ENCODE measurements around the gene CTBP2. TPM values are rescaled to one million over a fixed set of nuclear protein-coding genes. Genes with fewer than 3 reads are reported as not detected.

The CTBP2 gene
- total and polyA plus RNA-seq, 2 donors from 2014 or later: 33.1 to 111 TPM

DNA sequence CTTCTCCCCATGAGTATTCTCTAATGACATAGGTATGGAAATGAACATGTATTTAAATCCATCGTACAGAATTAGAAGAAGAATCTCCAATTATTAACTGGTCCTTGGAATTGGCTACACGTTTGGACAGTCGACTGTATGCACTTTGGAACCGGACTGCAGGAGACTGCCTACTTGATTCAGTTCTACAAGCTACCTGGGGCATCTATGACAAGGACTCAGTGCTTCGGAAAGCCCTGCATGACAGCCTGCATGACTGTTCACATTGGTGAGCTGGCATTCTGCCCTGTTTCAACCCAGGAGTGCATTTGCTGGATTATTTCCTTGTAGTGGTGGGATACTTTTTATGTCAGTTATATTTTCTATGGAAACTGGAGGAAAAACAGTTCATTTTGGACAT lies 186.2 kb downstream of the CTBP2 start:
- FAIRE-seq (no peak), DNase-seq (no peak)
- TF ChIP-seq CTCF (IDR thresholded peaks at IDR 0.05; ENCODE audit: borderline replicate concordance, extremely low read depth, insufficient read depth): no peak
- peaks cover 0 to 4% (median 2%) of the 10 kb centered on the region in 3 donors for H3K4me1 ChIP-seq (ENCODE audit: control insufficient read depth in 2 of 3, insufficient read depth in 2 of 3, low read depth in 1 of 3, low read length in 3 of 3)
- H3K27ac ChIP-seq (ENCODE audit: low read depth in 2 of 2, low read length in 2 of 2): no peak overlapping the region
- H3K27me3 ChIP-seq (ENCODE audit: control insufficient read depth, insufficient read depth, low read length): no peaks in the 10 kb centered on the region
- intact Hi-C loops (cut with DNase I): no loop called here
- no peaks in the 10 kb centered on the region for H3K9me3 ChIP-seq (ENCODE audit: control insufficient read depth in 2 of 3, insufficient read depth in 1 of 3, low read length in 3 of 3)
- no peak overlapping the region for H3K9ac ChIP-seq (ENCODE audit: low read length in 3 of 3)
- peaks cover 2 to 11% (median 3%) of the 10 kb centered on the region in 3 donors for H3K36me3 ChIP-seq (ENCODE audit: control insufficient read depth in 2 of 3, insufficient read depth in 3 of 3, low read length in 3 of 3)
- no peak overlapping the region for H3K4me3 ChIP-seq (ENCODE audit: low read length in 3 of 3)

- Histone ChIP-seq H3K27ac (ENCODE audit: low read depth in 2 of 2, low read length in 2 of 2) (no peak overlapping the region), H3K4me3 (ENCODE audit: low read length in 3 of 3) (no peak overlapping the region), H3K36me3 (ENCODE audit: control insufficient read depth in 2 of 3, insufficient read depth in 3 of 3, low read length in 3 of 3) (peaks cover 2 to 15% (median 3%) of the 10 kb centered on the region in 3 donors), H3K27me3 (ENCODE audit: control insufficient read depth, insufficient read depth, low read length) (no peaks in the 10 kb centered on the region), H3K4me1 (ENCODE audit: control insufficient read depth in 2 of 3, insufficient read depth in 2 of 3, low read depth in 1 of 3, low read length in 3 of 3) (peaks cover 0 to 4% (median 0%) of the 10 kb centered on the region in 3 donors), H3K9ac (ENCODE audit: low read length in 3 of 3) (no peak overlapping the region), H3K9me3 (ENCODE audit: control insufficient read depth in 2 of 3, insufficient read depth in 1 of 3, low read length in 3 of 3) (no peaks in the 10 kb centered on the region)
- FAIRE-seq (no peak), DNase-seq (no peak)
- intact Hi-C loops (cut with DNase I): no loop called here
- TF ChIP-seq CTCF (IDR thresholded peaks at IDR 0.05; ENCODE audit: borderline replicate concordance, extremely low read depth, insufficient read depth): no peak
Measured at GRCh38 chr10:124972637-124973036, 187.7 kb downstream of the CTBP2 start.

GRCh38 chr10:124971276-124971675 lies 189.1 kb downstream of the CTBP2 start:
- no peak for TF ChIP-seq CTCF (IDR thresholded peaks at IDR 0.05; ENCODE audit: borderline replicate concordance, extremely low read depth, insufficient read depth)
- H3K9ac ChIP-seq (ENCODE audit: low read length in 3 of 3): no peak overlapping the region
- H3K27ac ChIP-seq (ENCODE audit: low read depth in 2 of 2, low read length in 2 of 2): no peak overlapping the region
- DNase-seq (no peak), FAIRE-seq (no peak)
- no peak overlapping the region for H3K4me3 ChIP-seq (ENCODE audit: low read length in 3 of 3)
- H3K27me3 ChIP-seq (ENCODE audit: control insufficient read depth, insufficient read depth, low read length): no peaks in the 10 kb centered on the region
- intact Hi-C loops (cut with DNase I): no loop called here
- H3K9me3 ChIP-seq (ENCODE audit: control insufficient read depth in 2 of 3, insufficient read depth in 1 of 3, low read length in 3 of 3): no peaks in the 10 kb centered on the region
- peaks cover 3 to 24% (median 4%) of the 10 kb centered on the region in 3 donors for H3K36me3 ChIP-seq (ENCODE audit: control insufficient read depth in 2 of 3, insufficient read depth in 3 of 3, low read length in 3 of 3)
- H3K4me1 ChIP-seq (ENCODE audit: control insufficient read depth in 2 of 3, insufficient read depth in 2 of 3, low read depth in 1 of 3, low read length in 3 of 3): peaks cover 0 to 4% (median 0%) of the 10 kb centered on the region in 3 donors

- TF ChIP-seq CTCF (IDR thresholded peaks at IDR 0.05; ENCODE audit: borderline replicate concordance, extremely low read depth, insufficient read depth): no peak
- no peaks in the 10 kb centered on the region for H3K4me1 ChIP-seq (ENCODE audit: control insufficient read depth in 2 of 3, insufficient read depth in 2 of 3, low read depth in 1 of 3, low read length in 3 of 3)
- no peak overlapping the region for H3K27ac ChIP-seq (ENCODE audit: low read depth in 2 of 2, low read length in 2 of 2)
- H3K36me3 ChIP-seq (ENCODE audit: control insufficient read depth in 2 of 3, insufficient read depth in 3 of 3, low read length in 3 of 3): peaks cover 2 to 16% (median 2%) of the 10 kb centered on the region in 3 donors
- intact Hi-C loops (cut with DNase I): no loop called here
- no peaks in the 10 kb centered on the region for H3K27me3 ChIP-seq (ENCODE audit: control insufficient read depth, insufficient read depth, low read length)
- H3K9ac ChIP-seq (ENCODE audit: low read length in 3 of 3): no peak overlapping the region
- FAIRE-seq (no peak), DNase-seq (no peak)
- no peak overlapping the region for H3K4me3 ChIP-seq (ENCODE audit: low read length in 3 of 3)
- H3K9me3 ChIP-seq (ENCODE audit: control insufficient read depth in 2 of 3, insufficient read depth in 1 of 3, low read length in 3 of 3): no peaks in the 10 kb centered on the region
Measured at GRCh38 chr10:124967255-124967654, 193.1 kb downstream of the CTBP2 start.

Measured in kidney (tissue), 14 donors.